GM23338 (cell line): ENCODE results near the gene TCF12. TPM values are rescaled to one million over a fixed set of nuclear protein-coding genes. Genes with fewer than 3 reads are reported as not detected.

Experiments used
- ATAC-seq: fragments of 200-7000 bp; cut with Tn5 transposase; 3 replicates; pipeline ENCODE4 v1.9.1; 2020
- DNase-seq: peaks from one replicate; pipeline ENCODE4 v3.0.0-alpha.2; 2015; ENCODE audit warnings: low spot score
- H2AFZ ChIP-seq: fragments of 200-600 bp; sonication (generic); 2 replicates; pipeline ENCODE4 v1.8.0; 2016; ENCODE audit warnings: antibody characterized with exemption, mild to moderate bottlenecking, moderate library complexity
- H3F3A ChIP-seq: fragments of 200-600 bp; sonication (generic); replicated peaks from 2 replicates; pipeline ENCODE4 v1.8.0; 2017; ENCODE audit warnings: antibody characterized with exemption, mixed run types, low read depth
- H3K27ac ChIP-seq: fragments of 200-600 bp; sonication (generic); 2 replicates; pipeline ENCODE4 v1.6.1; 2016; ENCODE audit warnings: low read depth
- H3K27me3 ChIP-seq: fragments of 200-600 bp; sonication (generic); 2 replicates; pipeline ENCODE4 v1.8.0; 2016; ENCODE audit warnings: mild to moderate bottlenecking, mixed run types, moderate library complexity; ENCODE audit not compliant: insufficient read depth
- H3K36me3 ChIP-seq: fragments of 200-600 bp; sonication (generic); 2 replicates; pipeline ENCODE4 v1.8.0; 2016; ENCODE audit warnings: mild to moderate bottlenecking; ENCODE audit not compliant: insufficient read depth
- H3K4me1 ChIP-seq: fragments of 200-600 bp; sonication (generic); 2 replicates; pipeline ENCODE4 v1.8.0; 2016; ENCODE audit warnings: mild to moderate bottlenecking, moderate library complexity; ENCODE audit not compliant: insufficient read depth
- H3K4me2 ChIP-seq: fragments of 200-600 bp; sonication (generic); 2 replicates; pipeline ENCODE4 v1.7.1; 2017; ENCODE audit warnings: mixed run types
- H3K4me3 ChIP-seq: fragments of 200-600 bp; sonication (generic); 2 replicates; pipeline ENCODE4 v1.6.1; 2016; ENCODE audit warnings: mixed run types
- H3K79me2 ChIP-seq: fragments of 200-600 bp; sonication (generic); replicated peaks from 2 replicates; pipeline ENCODE4 v1.8.0; 2017; ENCODE audit warnings: mild to moderate bottlenecking; ENCODE audit not compliant: insufficient read depth
- H3K9me2 ChIP-seq: fragments of 200-600 bp; sonication (generic); 2 replicates; pipeline ENCODE4 v1.8.0; 2017; ENCODE audit not compliant: insufficient read depth
- H4K20me1 ChIP-seq: fragments of 200-600 bp; sonication (generic); replicated peaks from 2 replicates; pipeline ENCODE4 v1.8.0; 2017; ENCODE audit warnings: mild to moderate bottlenecking; ENCODE audit not compliant: insufficient read depth
- H3K27ac Mint-ChIP-seq: 2 replicates; pipeline ENCODE4 v1.8.0; 2020; ENCODE audit warnings: inconsistent platforms, mild to moderate bottlenecking, moderate library complexity, mixed read lengths
- H3K27me3 Mint-ChIP-seq: 3 replicates; pipeline ENCODE4 v1.8.0; 2022; ENCODE audit warnings: low read depth, mild to moderate bottlenecking, moderate library complexity, mixed read lengths, inconsistent platforms; ENCODE audit not compliant: insufficient read depth, poor library complexity
- H3K36me3 Mint-ChIP-seq: 3 replicates; pipeline ENCODE4 v1.8.0; 2021; ENCODE audit warnings: low read depth, mild to moderate bottlenecking, inconsistent platforms, moderate library complexity, mixed read lengths
- H3K4me1 Mint-ChIP-seq: 3 replicates; pipeline ENCODE4 v1.8.0; 2020; ENCODE audit warnings: mild to moderate bottlenecking, inconsistent platforms, mixed read lengths
- H3K4me3 Mint-ChIP-seq: 3 replicates; pipeline ENCODE4 v1.8.0; 2021; ENCODE audit warnings: moderate library complexity, mild to moderate bottlenecking, inconsistent platforms, mixed read lengths
- H3K9me3 Mint-ChIP-seq: 3 replicates; pipeline ENCODE4 v1.8.0; 2020; ENCODE audit warnings: moderate library complexity, mild to moderate bottlenecking, inconsistent platforms, mixed read lengths
- CREB1 ChIP-seq: fragments of 250-450 bp; sonication (Bioruptor Pico); IDR thresholded peaks from 2 replicates; pipeline ENCODE4 v1.5.0; 2020; ENCODE audit warnings: low read depth, mild to moderate bottlenecking, moderate library complexity
- CTCF ChIP-seq, 2 experiments: fragments of 200-600 bp in 1 of 2; sonication (generic) in 1 of 2; conservative IDR thresholded peaks; 2 replicates each; pipeline versions ENCODE4 v1.5.1 to v1.6.1; 2016 to 2017; ENCODE audit warnings: antibody characterized with exemption in 2 of 2, low read depth in 2 of 2, mild to moderate bottlenecking in 2 of 2, moderate library complexity in 1 of 2
- ETS1 ChIP-seq: IDR thresholded peaks from 2 replicates; pipeline ENCODE4 v1.6.1; 2016; ENCODE audit warnings: antibody characterized with exemption
- EZH2phosphoT487 ChIP-seq: fragments of 200-600 bp; sonication (generic); IDR thresholded peaks from one replicate; pipeline ENCODE4 v1.8.1; 2018; ENCODE audit warnings: antibody characterized with exemption; ENCODE audit not compliant: unreplicated experiment
- JUNB ChIP-seq: IDR thresholded peaks from one replicate; pipeline ENCODE4 v1.6.1; 2016; ENCODE audit warnings: antibody characterized with exemption; ENCODE audit not compliant: unreplicated experiment
- NANOG ChIP-seq: IDR thresholded peaks from 2 replicates; pipeline ENCODE4 v1.6.1; 2016; ENCODE audit warnings: antibody characterized with exemption, borderline replicate concordance
- REST ChIP-seq: IDR thresholded peaks from one replicate; pipeline ENCODE4 v1.6.1; 2018; ENCODE audit warnings: antibody characterized with exemption; ENCODE audit not compliant: unreplicated experiment
- STAT1 ChIP-seq: IDR thresholded peaks from one replicate; pipeline ENCODE4 v1.6.1; 2016; ENCODE audit warnings: antibody characterized with exemption; ENCODE audit not compliant: unreplicated experiment
- ZNF114 ChIP-seq: fragments of 250-450 bp; sonication (Bioruptor Pico); IDR thresholded peaks from 2 replicates; pipeline ENCODE4 v1.5.0; 2020; ENCODE audit warnings: mild to moderate bottlenecking, moderate library complexity
- ZNF331 ChIP-seq: fragments of 250-450 bp; sonication (Bioruptor Pico); IDR thresholded peaks from 2 replicates; pipeline ENCODE4 v1.5.0; 2020; ENCODE audit warnings: low read depth, mild to moderate bottlenecking, moderate library complexity
- ZNF462 ChIP-seq: fragments of 250-450 bp; sonication (Bioruptor Pico); IDR thresholded peaks from 2 replicates; pipeline ENCODE4 v1.5.0; 2020; ENCODE audit warnings: mild to moderate bottlenecking, moderate library complexity
- polyA plus RNA-seq: library from polyadenylated mRNA; unstranded; fragments of >200 nt; fragmentation: Nextera tagmentation; extraction: Ambion mirVana; gene quantifications from 2 replicates; pipeline ENCODE4 v1.2.1, GENCODE V29; 2016
- total RNA-seq: library from RNA; depleted of rRNA; stranded (reverse); fragments of >200 nt; shearing (Covaris generic); gene quantifications from 2 replicates; pipeline ENCODE4 v1.2.3, GENCODE V29; 2014

TCF12 gene
- total and polyA plus RNA-seq, 2 experiments from 2014 or later: 27.6 to 104 TPM

- ATAC-seq: no peak
Observed at GRCh38 chr15:57308170-57308545, 389.7 kb downstream of the TCF12 start.

More at GRCh38 chr15:57308170-57308545, 389.7 kb downstream of the TCF12 start:
- Mint-ChIP-seq H3K9me3 (0 out of 3 replicates have a peak, but pooled peaks cover 2% of the 10 kb centered on the region), H3K36me3 (no peaks in the 10 kb centered on the region), H3K4me3 (no peak overlapping the region), H3K4me1 (peaks cover 25% of the 10 kb centered on the region), H3K27me3 (peaks cover 16% of the 10 kb centered on the region), H3K27ac (no peak overlapping the region)
- no peak for DNase-seq
- H3K9me2 ChIP-seq: no peaks in the 10 kb centered on the region
- H3K4me2 ChIP-seq: no peak overlapping the region
- peaks cover 9% of the 10 kb centered on the region; the same call in 1 of the 2 replicates for H3F3A ChIP-seq
- no peaks in the 10 kb centered on the region for H3K79me2 ChIP-seq
- no peak overlapping the region for H3K4me3 ChIP-seq
- H3K27me3 ChIP-seq: no peaks in the 10 kb centered on the region
- H3K4me1 ChIP-seq: peaks cover 5% of the 10 kb centered on the region
- H3K36me3 ChIP-seq: no peaks in the 10 kb centered on the region
- no peaks in the 10 kb centered on the region for H4K20me1 ChIP-seq
- H3K27ac ChIP-seq: no peak overlapping the region
- no peak overlapping the region for H2AFZ ChIP-seq
- no peak for TF ChIP-seq REST
- no peak for TF ChIP-seq CREB1
- no peak for TF ChIP-seq ZNF114
- no peak for TF ChIP-seq EZH2phosphoT487
- TF ChIP-seq CTCF (conservative IDR thresholded peaks at IDR 0.05; ENCODE audit: low read depth in 2 of 2): no peak
- no peak for TF ChIP-seq ZNF331
- TF ChIP-seq ETS1: no peak
- TF ChIP-seq JUNB: no peak
- TF ChIP-seq NANOG: no peak
- TF ChIP-seq STAT1: no peak
- TF ChIP-seq ZNF462 (CRISPR knock-in tag): no peak
